Hematopoietic multipotent progenitor cell treated with erythropoietin and hydrocortisone succinate and interleukin-3 and kit ligand, for 8 days (in vitro differentiated cells): ENCODE measurements around the gene FHAD1.
"Not testable (repeated sequence)": the region's sequence is repeated elsewhere in the genome, so short reads cannot be mapped to it uniquely, and the experiment has no call there.

ENCODE experiments used
- DNase-seq: peaks from one replicate; pipeline ENCODE4 v3.0.0-alpha.2; 2015

The FHAD1 gene

DNA sequence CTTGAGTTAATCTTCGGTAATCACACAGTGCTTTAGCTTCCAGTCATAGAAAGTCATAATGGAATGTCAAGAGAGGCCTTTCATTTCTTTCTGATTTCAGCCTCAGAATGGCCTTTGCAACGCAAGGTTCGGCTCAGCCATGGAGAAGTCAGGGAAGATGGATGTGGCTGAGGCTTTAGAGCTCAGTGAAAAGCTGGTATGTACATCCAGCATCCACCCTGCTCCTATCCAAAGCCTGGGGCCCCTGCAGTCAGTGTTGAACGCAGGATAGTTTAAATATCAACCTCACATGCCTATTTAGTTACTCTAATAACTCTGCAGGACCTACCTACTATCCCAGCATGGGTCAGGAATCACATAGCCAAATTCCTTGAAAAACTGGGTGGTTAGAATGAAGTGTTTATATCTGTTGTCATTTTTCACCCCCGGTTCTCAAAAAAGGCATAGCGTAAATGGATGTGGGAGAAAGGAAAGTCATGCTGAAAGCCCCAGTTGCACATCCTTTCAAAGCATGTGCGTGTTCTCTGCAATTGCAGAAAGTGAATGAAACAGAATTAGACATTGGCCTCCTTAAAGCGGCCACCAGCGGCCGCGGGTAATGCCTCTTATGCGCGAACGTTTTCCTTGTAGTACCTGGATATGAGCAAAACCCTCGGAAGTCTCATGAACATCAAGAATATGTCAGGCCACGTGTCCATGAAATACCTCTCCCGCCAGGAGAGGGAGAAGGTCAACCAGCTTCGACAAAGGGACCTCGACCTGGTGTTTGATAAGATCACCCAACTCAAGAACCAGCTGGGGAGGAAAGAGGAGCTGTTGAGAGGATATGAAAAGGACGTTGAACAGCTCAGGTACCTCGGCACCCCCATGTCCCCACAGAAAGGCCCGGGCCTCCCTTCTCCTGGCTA is 133.8 kb downstream of the FHAD1 start:
- DNase-seq = no peak

DNA sequence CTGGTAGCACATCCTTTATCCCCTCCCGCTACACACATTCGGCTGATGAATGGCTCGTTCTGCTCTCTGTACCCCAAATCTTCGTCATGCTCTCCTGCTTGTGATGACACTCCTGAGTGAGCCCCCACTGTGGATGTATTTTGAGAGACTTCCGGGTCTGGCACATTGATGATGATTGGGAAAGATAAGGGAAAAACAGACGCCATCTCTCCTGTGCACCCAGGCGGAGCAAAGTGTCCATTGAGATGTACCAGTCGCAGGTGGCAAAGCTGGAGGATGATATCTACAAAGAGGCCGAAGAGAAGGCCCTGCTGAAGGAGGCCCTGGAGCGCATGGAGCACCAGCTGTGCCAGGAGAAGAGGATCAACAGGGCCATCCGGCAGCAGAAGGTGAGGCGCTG is 134.8 kb downstream of the FHAD1 start:
- DNase-seq = no peak

- no peak for DNase-seq
These were observed 135.8 kb downstream of the FHAD1 start for GRCh38 chr1:15382601-15383518.

DNA sequence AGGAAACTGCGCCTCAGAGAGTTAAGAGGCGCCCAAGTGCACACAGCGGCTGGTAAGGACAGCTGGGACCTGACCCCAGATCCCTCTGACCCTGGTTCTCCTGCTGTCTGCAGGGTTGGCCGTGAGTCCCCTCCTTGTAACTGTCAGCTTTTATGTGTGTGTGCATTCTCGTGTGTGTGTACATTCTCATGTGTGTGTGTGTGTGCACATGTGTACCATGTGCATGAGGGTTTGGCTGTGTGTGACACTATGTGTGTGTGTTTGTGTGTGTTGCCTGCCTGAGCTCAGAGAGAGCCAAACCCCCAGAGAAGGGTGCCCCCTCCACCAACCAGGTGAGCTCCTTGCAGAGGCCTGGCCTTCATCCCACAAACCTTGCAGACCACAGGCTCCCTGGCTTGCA is 136.8 kb downstream of the FHAD1 start:
- no peak for DNase-seq

GRCh38 chr1:15384301-15384901 is 137.4 kb downstream of the FHAD1 start:
- DNase-seq = no peak

DNA sequence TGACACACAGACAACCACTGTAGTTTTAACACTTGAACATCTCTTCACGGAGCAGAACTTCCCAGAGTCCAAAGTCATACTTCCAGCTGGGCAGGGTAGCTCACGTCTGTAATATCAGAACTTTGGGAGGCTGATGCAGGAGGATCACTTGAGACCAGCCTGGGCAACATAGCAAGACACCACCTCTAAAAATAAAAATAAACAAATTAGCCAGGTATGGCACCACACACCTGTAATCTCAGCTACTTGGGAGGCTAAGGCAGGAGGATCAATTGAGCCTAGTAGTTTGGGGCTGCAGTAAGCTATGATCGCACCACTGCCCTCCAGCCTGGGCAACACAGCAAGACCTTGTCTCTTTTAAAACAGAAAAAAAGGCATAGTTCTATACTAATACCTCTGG is 138.4 kb downstream of the FHAD1 start:
- DNase-seq = no peak

- no peak for DNase-seq
These were observed 139.2 kb downstream of the FHAD1 start for GRCh38 chr1:15386164-15386749.

GRCh38 chr1:15388201-15388880 is 141.3 kb downstream of the FHAD1 start:
- no peak for DNase-seq

DNA sequence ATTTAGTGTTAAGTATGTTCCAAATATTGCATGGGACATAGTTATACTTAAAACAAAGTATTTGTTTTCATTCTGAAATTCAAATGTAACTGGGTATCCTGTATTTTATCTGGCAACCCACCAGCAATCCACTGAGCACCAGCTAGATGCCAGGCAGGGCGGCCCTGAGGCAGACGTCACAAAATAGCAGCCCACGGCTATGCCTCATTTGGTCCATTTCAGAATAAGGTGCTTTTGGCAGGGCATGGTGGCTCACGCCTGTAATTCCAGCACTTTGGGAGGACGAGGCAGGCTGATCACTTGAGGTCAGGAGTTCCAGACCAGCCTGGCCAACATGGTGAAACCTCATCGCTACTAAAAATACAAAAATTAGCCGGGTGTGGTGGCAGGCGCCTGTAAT is 142.8 kb downstream of the FHAD1 start:
- DNase-seq = not testable (repeated sequence)

DNA sequence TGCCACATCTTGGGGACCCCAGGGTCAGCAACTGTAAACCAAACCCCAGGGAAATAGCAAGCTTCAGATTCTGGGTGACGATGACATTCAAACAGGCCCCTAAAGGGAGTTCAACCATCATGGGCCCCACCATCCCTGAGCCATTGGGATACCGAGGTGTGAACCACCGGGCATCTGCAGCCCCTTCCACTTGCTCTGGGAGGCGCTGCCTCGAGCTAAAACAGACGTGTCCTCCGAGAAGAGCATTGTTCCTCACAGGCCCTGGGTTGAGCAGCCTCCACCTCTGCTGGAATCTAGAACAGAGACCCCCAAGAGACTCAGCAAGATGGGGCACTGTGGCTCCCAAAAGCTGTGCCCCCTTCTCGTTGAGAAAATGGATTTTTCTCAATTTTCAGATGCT is 143.6 kb downstream of the FHAD1 start:
- DNase-seq = no peak

DNA sequence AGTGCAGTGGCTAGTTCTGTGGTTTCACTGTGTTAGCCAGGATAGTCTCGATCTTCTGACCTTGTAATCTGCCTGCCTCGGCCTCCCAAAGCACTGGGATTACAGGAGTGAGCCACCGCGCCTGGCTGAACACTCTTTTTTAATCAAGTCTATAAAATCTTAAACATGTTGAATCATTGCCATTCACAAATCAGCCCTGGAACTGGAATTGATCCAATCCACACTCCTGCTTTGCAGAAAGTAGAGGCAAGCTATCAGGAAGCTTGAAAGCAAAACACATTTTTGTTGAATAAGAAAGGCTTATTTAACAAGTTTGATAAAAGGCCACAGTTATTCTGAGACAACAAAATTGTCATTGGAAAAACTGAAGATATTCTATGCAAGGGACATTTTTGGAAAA is 144.3 kb downstream of the FHAD1 start:
- no peak for DNase-seq

- no peak for DNase-seq
These were observed 146.6 kb downstream of the FHAD1 start for GRCh38 chr1:15393475-15394257.

- no peak for DNase-seq
These were observed 147.3 kb downstream of the FHAD1 start for GRCh38 chr1:15394258-15394690.

DNA sequence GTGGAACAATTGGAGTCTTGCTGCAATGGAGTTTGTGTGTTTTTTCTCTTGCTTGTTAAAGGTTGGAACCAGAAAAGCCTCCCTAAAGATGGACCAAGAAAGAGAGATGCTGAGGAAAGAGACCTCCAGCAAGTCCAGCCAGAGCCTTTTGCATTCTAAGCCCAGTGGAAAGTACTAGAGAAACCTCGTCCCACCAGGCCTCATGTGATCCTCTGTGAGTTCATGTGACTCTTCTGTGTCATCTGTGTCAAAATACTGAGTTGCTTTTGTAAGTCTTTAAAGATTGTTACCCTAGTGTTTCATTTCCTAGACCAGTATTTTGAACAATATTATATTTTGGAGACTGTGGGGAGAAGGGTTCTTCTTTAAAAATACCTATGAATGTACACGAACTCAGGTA is 150.2 kb downstream of the FHAD1 start:
- DNase-seq = no peak

DNA sequence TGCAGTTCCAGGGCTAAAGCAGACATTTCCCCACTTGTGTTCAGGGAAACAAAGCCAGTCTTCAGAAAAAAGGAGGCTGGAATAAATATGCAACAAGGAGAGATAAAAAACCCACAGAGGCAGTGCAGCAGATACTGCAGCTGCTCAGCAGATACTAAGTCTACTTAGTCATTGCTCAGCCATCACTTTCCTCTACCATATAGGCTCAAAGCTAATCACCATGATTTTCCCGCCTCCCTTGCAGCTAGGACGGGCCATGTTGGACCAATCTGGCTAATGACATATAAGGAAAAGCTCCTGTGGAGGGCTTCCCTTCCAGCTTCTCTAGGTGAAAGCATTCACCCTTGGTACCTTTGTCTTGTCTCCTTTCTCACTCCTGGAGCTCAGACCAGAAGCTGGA is 152.7 kb downstream of the FHAD1 start:
- DNase-seq = no peak

DNA sequence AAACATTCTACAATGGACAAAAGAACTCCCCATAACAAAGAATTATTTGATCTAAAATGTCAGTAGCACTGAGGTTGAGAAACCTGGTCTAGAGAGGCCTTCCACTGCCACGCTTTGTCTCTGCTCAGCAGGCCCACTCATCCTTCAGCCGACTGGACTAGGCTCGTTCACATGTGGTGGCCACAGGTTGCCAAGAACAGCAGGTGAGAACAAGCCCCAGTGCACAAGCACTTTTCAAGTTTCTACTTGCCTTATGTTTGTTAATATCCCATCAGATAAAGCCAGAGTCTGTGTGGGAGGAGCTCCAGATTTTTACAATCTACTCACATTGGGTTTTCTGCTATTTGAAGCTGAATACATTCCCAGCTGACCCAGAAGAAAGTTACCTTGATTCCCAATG is 153.6 kb downstream of the FHAD1 start:
- no peak for DNase-seq

GRCh38 chr1:15401391-15402055 is 154.5 kb downstream of the FHAD1 start:
- DNase-seq = no peak

- DNase-seq = no peak
These were observed 155.9 kb downstream of the FHAD1 start for GRCh38 chr1:15402809-15403450.

GRCh38 chr1:15403962-15404580 is 157.0 kb downstream of the FHAD1 start:
- no peak for DNase-seq
